IPS DF 4.7 (cell line): ENCODE data around the gene CR2.
"Not testable (repeated sequence)": the region's sequence is repeated elsewhere in the genome, so short reads cannot be mapped to it uniquely, and the experiment has no call there.

ENCODE experiments used
- DNase-seq: peaks from one replicate; pipeline ENCODE4 v3.0.0-alpha.2; 2013; ENCODE audit warnings: low spot score; ENCODE audit errors: extremely low read depth

Gene CR2

DNA sequence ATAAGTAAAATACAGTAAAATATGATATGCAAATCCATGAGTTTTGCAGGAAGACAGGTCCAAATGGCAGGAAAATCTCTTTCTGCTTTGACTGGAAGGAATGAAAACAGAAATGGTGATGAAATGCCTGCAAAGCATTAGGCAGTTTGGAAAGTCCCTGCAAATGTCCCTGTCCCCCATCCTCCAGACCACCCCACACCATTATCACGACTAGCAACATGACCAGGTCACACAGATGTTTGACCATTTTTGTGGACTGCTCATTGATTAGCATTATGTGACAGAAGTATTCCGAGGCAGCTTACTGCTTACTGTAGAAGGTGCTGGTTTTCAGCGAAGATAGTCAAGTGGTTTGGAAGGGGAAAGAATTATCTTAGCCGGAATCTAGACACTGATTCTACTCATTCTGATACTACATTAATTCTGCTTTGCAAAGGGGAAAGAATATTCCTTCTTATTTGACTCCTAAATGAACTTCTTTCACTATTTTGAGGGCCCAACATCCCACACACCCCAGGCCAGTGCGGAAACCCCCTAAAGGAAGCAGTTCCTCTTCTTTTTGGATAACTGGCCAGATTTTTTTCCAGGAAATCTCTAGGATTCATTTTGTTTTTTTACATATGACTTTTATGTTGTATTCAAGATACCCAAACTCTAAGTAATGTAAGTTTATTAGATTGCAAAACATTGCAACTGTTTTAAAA, 9.5 kb upstream of the CR2 start:
- DNase-seq, result no peak

DNA sequence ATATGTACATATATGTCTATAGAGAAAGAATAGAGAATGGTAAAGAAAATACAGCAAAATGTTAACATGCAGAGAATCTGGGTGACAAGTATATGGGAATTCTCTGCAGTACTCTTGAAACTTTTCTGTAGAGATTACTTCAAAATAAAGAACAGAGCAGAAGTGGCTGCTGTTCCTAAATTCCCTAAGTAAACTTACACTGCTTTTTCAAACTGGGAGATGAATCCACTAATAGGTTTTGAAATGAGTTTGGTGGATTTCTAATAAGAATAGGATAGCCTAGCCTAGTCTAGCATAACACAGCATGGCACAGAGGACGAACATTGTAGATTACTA, 450 bp upstream of the CR2 start:
- DNase-seq, result no peak

DNA sequence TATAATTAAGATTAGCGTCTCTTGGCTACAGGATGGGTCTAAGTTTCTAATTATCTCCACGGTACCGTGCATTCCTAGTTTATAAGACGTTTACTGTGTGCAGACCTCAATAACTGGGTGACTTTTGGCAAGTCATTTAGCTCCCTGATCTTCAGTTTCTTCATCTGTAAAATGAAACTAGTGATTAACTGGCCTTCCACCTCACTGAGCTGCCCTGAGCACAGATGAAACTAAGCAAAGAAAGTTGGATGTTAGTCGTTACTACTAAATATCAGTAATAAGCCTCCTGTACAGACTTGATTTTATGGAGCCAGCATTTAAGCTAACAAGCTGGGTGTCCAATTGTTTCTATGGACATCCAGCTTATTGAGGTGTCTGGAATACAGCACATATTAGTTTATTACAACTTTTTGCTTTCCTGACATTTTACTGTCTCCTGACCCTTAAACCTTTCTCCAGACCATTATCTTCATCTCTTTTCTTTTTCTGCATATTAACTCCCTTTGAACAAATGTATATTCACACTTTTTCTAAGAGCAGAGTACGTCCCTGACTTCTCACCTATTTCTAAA, 1.1 kb downstream of the CR2 start:
- no peak for DNase-seq

DNA sequence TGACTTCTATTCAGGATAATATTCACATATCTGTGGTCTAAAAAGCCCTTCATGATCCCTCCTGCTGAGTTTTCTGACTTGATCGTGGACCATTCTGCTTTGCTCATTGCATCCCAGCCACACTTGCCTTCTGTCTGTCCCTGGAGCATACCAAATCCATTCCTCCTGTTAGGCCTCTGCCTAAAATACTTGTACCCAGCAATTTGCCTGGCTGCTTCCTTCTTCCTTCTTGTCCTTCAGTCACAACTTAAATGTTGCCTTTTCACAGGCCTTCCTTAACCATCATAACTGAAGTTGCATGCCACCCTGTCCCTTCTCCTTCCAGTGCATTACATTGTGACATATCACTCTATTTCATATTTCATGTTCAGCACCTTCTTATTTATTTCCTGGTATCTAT, 4.3 kb downstream of the CR2 start:
- DNase-seq, result no peak

DNA sequence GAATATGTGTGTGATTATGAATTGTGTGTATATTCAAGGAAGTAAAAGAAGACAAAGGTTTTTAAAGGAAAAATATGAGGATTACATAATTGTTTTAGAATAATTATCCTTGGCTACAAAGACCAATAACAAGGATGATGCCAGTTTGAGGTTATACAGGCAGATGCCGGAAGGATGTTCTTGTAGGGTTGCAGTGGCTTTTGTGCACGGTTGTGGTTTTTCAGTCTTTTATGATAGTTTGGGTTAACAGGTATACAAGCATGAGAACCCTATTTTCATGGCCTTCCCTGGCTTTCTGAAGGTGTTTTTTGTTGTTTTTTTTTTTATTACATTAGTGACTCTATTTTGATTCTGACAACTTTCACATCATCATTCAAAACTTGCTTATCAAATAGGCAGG, 4.9 kb downstream of the CR2 start:
- DNase-seq, result no peak

DNA sequence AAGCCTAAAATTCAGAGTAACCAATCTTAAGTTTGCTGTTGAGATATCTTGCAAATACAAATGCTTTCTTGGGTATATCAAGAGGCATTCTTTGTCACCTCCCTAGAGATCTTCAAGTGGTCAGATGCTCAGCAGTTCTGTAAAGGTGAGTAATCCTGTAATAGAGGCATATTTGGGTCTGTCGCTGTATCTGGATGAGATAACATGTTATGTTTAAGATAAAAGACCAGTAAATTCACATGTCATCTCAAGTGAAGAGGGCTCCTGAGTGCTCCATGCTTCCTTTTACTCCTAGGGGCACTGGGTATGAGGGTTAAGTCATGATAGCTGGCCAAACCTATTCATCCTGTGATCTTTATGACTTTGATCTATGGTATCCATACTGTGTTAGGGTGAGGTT, 7.5 kb downstream of the CR2 start:
- DNase-seq, result no peak

DNA sequence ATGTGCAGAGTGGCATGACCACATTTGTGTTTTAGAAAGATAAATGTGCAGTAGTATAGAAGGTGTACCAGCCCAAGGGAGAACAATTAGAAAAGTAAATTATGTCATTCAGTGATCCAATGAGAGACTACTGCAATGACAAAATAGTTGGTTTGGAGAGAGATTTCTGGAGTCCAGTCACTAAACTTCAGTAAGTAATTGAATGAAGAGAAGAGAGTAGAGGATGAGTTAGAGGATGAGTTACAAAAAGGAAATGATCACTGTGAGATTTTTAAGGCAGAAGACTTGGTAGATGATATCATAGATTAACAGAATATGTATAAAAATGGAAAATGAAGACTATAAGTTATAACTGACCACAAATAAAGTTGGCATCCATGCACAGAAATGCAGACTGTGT, 8.4 kb downstream of the CR2 start:
- no peak for DNase-seq

DNA sequence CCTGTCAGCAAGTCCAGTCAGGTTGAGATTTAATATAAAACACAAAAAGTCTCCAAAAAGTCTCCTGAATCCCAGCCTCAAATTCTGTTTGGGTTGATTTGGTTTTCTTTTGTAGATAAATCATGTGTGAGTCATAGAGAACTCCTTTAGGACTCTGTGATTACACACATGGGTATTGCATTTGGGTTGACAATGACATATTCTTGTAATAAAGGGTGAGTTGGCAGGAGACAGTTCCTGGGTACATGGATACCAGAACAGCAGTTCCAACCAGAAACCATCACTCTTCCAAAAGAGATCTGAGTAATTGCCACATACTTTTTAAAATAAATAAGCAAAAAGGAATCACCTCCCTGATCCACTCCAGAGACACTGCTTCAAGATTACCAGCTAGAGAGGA, 8.9 kb downstream of the CR2 start:
- DNase-seq, result no peak

DNA sequence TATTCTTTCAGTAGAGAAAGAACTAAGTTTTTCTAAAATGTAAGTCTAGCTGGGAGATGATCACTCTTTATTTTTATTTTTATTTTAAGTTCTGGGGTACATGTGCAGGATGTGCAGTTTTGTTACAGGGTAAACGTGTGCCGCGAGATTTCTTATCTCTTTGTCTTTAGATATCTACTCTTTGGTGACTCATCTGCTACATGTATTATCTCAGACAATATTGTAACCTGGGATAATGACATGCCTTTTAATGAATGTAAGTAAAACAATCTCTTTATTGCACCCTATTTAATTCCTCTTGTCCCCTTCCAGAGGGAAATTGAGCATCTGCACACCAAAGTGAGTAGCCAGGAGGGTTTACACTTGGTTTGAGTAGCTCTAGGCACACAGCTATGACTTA, 9.4 kb downstream of the CR2 start:
- DNase-seq, result no peak

DNA sequence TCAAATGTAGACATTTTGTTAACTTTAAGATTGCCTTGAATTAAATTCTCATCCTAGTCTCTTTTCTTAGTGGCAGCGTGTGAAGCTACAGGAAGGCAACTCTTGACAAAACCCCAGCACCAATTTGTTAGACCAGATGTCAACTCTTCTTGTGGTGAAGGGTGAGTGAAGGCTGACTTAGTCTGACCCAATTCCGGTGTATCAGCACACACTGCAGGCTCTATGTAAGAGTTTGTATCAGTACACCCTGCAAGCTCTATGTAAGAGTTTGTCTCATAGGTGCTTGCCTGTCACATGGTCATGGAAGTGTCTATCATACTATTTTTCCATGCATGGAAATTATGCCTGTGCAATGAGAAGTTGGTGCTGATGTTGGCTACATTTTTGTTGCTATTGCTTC, 16.8 kb downstream of the CR2 start:
- DNase-seq, result no peak

DNA sequence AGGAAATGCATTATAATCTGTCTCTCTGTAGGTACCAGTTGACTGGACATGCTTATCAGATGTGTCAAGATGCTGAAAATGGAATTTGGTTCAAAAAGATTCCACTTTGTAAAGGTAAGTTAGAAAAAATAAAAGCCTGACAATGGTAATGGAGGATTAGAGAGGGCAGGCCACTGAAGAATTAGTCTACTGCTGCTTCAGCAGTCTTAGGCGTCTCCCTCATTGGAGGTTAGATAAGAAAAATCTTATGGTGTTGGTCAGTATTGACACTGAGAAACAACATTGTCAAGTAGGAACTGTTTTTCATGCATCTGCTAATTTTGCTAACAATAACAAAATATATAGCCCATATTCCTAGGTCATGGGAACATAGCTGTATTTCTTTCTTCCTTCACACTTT, 20.1 kb downstream of the CR2 start:
- no peak for DNase-seq

DNA sequence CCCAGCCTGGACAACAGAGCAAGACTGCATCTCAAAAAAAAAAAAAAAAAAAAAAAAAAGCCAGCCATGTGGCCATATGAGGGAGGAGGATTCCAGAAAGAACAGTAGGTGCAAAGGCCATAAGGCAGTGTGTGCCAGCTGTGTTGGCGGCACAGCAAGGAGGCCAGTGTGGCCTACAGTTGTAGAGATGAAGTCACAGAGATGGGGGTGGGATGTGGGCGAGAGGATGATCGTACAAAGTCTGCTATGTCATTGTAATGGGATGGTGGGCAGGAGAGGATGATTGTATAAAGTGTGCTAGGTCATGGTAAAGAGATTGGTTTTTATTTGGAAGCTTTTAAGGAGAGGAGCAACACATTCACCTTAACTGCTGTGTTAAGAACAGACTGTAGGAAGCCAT, 32.1 kb downstream of the CR2 start:
- no peak for DNase-seq

DNA sequence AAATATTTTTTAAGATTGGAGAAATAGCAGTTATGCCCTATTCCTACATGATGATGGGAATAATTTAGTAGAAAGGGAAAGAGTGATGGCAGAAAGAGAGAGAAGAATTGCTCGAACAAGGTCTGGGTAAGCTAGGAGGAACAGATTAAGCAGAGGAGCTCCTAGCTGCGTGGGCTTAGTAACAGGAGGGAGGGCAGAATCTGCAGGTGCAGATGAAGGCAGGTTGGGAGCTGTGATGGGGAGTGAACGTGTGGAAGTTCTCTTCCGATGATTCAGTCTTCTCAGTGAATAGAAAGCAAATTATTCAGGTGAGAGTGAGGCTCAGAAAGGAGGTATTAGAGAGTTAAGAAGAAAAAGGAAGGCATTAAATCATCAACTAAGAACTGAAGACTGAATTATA, 33.5 kb downstream of the CR2 start:
- DNase-seq, result no peak

DNA sequence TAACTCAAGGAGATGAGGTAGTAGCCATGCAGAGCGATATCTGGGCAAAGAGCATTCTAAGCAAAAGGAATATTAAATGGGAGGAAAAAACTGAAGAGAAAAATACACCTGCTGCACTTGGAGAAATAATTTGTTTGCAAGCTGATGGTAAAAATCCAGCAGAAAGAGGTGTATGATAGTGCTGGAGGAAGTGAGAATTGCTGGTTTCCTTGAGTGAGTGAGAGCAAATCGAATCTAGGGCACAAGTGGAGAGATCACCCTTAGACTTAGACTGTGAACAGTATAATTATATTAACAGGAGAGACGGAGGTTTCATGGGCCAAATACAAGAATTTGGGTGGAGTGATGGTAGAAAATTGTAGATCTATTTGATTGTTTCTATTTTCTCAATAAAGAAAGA, 39.1 kb downstream of the CR2 start:
- DNase-seq, result no peak

DNA sequence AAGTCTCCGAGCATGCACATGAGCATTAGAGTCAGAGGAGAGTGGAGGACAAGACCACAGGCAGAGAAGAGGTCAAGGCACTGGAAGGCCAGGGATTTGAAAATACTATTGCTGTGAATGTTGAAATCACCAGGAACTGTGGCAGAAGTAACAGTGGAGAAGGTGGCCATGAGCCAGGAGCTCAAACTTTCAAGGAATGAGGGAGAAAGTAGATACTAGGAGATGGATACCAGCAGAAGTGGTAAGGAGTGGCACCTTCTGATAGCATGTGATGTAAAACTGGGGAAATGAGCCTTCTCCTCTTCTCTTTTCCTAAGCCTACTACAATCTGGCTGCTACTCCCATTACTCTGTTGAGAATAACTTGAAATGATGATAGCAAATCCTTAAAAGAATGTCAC, 40.0 kb downstream of the CR2 start:
- no peak for DNase-seq

DNA sequence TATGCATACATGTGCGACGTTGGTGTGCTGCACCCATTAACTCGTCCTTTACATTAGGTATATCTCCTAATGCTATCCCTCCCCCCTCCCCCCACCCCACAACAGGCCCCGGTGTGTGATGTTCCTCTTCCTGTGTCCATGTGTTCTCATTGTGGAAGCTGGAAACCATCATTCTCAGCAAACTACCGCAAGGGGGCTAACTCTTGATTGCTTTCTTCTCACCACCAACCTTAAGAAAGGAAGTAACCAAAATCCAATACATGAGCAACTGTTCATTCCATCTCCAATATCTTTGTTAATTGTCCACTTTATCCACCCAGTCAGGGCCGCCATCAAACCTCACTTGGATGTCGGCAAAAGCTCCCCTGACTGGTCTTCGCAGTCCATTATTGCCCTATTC, 41.2 kb downstream of the CR2 start:
- not testable (repeated sequence) for DNase-seq

DNA sequence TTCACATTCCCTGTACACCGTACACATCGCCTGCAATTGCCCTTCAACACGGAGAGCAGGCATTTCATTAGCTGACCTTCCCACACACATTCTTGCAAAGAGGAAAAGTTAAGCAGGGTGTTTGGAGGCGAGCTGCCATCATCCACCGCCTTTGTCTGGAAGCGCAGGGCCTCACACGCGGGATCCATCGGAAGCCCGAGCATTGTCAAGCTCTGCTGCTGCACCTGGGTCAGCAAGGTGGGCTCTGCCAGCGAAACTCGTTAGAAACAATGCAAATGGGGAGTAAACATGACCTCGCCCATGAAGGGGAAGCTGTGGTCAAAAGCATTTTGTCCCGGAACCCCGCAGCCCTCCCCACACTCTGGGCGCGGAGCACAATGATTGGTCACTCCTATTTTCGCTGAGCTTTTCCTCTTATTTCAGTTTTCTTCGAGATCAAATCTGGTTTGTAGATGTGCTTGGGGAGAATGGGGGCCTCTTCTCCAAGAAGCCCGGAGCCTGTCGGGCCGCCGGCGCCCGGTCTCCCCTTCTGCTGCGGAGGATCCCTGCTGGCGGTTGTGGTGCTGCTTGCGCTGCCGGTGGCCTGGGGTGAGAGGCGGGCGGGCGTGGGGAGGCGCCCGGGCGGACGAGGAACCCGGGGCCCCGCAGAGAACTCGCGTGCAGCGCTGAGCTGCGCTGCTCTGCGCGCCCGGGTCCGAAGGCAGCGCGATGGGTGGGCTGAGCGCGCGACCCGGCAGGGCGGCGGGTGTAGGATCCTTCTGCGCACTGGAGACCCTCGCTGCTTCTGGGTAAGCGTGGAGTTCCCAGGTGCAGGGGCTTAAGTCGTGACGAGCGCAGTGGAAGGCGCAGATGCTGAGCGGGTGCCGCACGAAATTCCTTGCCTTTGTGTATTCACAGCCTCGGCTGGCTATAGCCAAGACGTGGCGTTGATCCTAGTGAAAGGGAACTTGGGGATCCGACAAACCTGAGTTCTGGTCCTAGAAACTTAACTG, 42.0 kb downstream of the CR2 start, which contains the start of gene CR1:
CR1 (plus strand) TSS at position 357 of the 992 bp plus-strand sequence; CDS start at position 468, 111 bp downstream.
- no peak for DNase-seq

DNA sequence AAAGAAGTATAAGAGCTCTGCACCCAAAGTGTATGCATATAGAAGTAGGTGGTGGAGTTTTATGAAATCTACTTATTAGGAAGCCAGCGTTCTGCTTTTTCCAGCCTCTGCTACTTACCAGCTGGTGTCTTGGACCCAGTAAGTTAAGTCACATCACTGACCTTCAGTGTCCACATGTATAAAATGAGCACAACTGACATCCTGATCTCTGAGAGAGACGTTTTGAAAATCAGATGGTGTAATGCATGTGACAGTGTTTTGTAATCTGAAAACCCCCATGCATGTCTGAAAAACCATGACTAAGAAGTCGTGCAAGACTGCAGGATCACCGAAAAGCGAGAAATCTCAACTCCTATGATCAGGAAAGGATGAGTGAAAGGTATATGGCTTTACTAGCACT, 43.8 kb downstream of the CR2 start:
- no peak for DNase-seq

DNA sequence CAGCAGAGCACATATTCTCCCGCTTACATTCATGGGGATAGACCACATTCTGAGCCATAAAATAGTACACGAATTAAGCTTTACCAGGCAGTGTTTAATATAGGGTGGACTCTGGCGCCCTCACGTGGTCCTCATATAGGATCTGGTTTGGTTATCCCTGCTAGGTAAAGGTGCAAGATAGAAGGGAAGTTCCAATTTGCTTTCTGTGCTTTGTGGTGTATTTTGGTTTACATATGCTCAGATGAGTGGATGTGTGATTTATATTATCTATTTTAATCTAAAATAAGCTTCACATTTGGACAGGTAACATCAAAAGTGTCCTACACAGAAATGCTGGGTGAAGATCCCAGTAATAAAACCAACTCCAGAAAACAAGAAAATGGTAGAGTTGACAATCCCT, 45.4 kb downstream of the CR2 start:
- no peak for DNase-seq

DNA sequence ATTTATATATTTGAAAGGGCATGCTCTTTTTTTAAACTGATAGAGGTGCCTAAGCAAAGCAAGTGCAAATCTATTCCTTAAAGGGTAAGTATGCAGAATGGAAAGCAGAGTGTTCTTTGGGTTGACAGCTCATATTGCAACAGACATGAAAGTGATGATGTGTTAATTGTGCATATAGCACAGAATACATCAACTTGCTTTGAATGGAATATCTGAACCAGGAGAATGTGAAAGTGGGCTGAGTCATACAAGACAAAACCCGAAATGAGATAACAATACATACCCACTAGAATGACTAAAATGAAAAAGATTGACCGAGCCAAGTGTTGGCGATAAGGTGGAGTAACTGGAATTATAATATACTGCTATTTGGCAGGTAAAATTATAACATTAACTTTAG, 46.2 kb downstream of the CR2 start:
- DNase-seq, result no peak

DNA sequence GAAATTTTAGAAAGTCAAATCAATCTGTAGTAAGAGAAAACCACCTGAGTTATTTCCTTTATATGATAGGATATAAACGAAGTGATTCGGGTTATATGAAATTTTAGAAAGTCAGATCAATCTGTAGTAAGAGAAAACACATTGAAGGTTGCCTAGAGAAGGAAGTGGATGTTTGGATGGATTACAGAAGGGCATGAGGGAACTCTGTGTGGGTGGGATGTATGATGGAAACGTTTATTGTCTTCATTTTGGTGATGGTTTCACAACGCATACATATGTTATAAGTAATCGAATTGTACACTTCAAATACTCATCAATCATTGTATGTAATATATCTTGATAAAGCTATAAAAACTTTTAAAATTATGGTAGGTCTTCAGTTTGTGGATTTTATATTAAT, 46.9 kb downstream of the CR2 start:
- no peak for DNase-seq

DNA sequence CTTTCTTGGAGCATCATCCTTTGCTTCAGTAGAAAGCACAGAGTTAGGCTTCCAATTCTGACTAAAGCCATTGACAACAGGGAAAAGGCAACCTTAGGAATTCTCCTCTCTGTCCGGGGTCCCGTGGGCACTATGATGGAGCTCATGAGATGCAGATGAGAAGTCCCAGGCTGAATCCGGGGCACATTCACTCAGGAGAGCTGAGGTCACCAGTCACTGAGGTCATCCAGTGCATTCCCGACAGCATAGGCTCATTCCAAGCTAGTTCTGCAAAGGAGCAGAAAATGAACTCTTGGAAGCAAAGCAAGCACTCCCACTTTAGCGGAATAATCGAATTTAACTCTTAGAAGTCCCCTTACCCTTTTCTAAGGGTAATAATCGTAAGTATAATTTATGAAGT, 48.6 kb downstream of the CR2 start:
- no peak for DNase-seq

DNA sequence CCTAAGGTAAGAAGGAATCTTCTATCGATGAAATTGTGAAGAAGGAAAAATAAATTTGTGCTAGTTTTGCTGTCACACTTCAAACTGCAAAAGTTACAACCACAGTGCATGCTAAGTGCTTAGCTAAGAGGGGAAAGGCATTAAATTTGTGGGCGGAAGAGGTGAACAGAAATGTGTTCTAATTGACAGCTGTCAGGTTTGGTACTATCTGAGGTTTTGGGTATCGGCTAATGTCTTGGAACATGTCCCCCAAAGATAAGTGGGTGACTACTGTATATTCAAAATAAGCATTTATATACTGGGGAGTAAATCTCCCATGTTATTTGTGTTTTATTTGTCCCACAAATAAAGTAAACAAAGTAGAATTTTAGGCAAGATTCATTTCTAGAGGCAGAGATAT, 49.8 kb downstream of the CR2 start:
- DNase-seq, result no peak
